ENCODE data around the gene SRRM3. TPM values are rescaled to one million over a fixed set of nuclear protein-coding genes. Genes with fewer than 3 reads are reported as not detected.
A peak's percentile ranks its signal among the peaks of the same experiment; 100 is the strongest.

SRRM3 gene
- total RNA-seq, 1 donor from 2014 or later = 1.1 TPM

- Histone ChIP-seq H3K36me3 (no peaks in the 10 kb centered on the region), H3K4me3 (no peak overlapping the region), H3K27ac (no peak overlapping the region), H3K27me3 (peaks cover 71% of the 10 kb centered on the region), H3K9me3 (no peaks in the 10 kb centered on the region), H3K4me1 (peaks cover 7% of the 10 kb centered on the region)
- DNase-seq (no peak), ATAC-seq (no peak)
- no peak for TF ChIP-seq CTCF (IDR thresholded peaks at IDR 0.05)
- intact Hi-C loops (cut with DNase I) = no loop called here
These were observed 29.9 kb downstream of the SRRM3 start for GRCh38 chr7:76231583-76231982.

- no peaks in the 10 kb centered on the region for H3K9me3 ChIP-seq
- TF ChIP-seq CTCF (IDR thresholded peaks at IDR 0.05) = no peak
- H3K27me3 ChIP-seq = peaks cover 62% of the 10 kb centered on the region
- ATAC-seq (no peak), DNase-seq (no peak)
- intact Hi-C loops (cut with DNase I) = no loop called here
- H3K4me3 ChIP-seq = no peak overlapping the region
- H3K4me1 ChIP-seq = peaks cover 7% of the 10 kb centered on the region
- H3K27ac ChIP-seq = no peak overlapping the region
- no peaks in the 10 kb centered on the region for H3K36me3 ChIP-seq
These were observed 31.0 kb downstream of the SRRM3 start for GRCh38 chr7:76232698-76233097.

- intact Hi-C loops (cut with DNase I) = no loop called here
- Histone ChIP-seq H3K4me3 (no peak overlapping the region), H3K4me1 (peaks cover 7% of the 10 kb centered on the region), H3K27me3 (peaks cover 54% of the 10 kb centered on the region), H3K27ac (no peak overlapping the region), H3K9me3 (no peaks in the 10 kb centered on the region), H3K36me3 (no peaks in the 10 kb centered on the region)
- TF ChIP-seq CTCF (IDR thresholded peaks at IDR 0.05) = no peak
- DNase-seq (no peak), ATAC-seq (no peak)
These were observed 32.0 kb downstream of the SRRM3 start for GRCh38 chr7:76233538-76234281.

- intact Hi-C loops (cut with DNase I) = no loop called here
- H3K27me3 ChIP-seq = peaks cover 50% of the 10 kb centered on the region
- no peak for ATAC-seq
These were observed 32.5 kb downstream of the SRRM3 start for GRCh38 chr7:76234282-76234584.

GRCh38 chr7:76234931-76235441 is 33.3 kb downstream of the SRRM3 start:
- no peak overlapping the region for H3K4me3 ChIP-seq
- ATAC-seq (peak; percentile 96), DNase-seq (peak; percentile 86)
- intact Hi-C loops (cut with DNase I) = no loop called here
- peaks cover 7% of the 10 kb centered on the region for H3K4me1 ChIP-seq
- H3K36me3 ChIP-seq = no peaks in the 10 kb centered on the region
- no peaks in the 10 kb centered on the region for H3K9me3 ChIP-seq
- no peak for TF ChIP-seq CTCF (IDR thresholded peaks at IDR 0.05)
- H3K27me3 ChIP-seq = peaks cover 43% of the 10 kb centered on the region
- no peak overlapping the region for H3K27ac ChIP-seq

More at GRCh38 chr7:76234282-76234584, 32.5 kb downstream of the SRRM3 start:
- H3K4me3 ChIP-seq = no peak overlapping the region
- H3K9me3 ChIP-seq = no peaks in the 10 kb centered on the region
- H3K27ac ChIP-seq = no peak overlapping the region
- peaks cover 7% of the 10 kb centered on the region for H3K4me1 ChIP-seq
- H3K36me3 ChIP-seq = no peaks in the 10 kb centered on the region
- DNase-seq = no peak
- no peak for TF ChIP-seq CTCF (IDR thresholded peaks at IDR 0.05)
